Activated CD4-positive, alpha-beta T cell treated with anti-CD3 and anti-CD28 coated beads for 36 hours (primary cell): ENCODE measurements around the gene ANKS3. TPM values are rescaled to one million over a fixed set of nuclear protein-coding genes. Genes with fewer than 3 reads are reported as not detected.

Experiments
- ATAC-seq: fragments of 200-7000 bp; cut with Tn5 transposase; one replicate; pipeline ENCODE4 v1.10.0; 2021; ENCODE audit warnings: mild to moderate bottlenecking, moderate library complexity
- CTCF ChIA-PET: fragments of 350-600 bp; sonication (Branson Sonifier 250); formaldehyde crosslinking; loops from one replicate; lab custom pipeline; 2021; ENCODE audit warnings: antibody characterized with exemption; lab: Charles Lee
- POLR2A ChIA-PET: fragments of 350-600 bp; sonication (Branson Sonifier 250); formaldehyde crosslinking; loops from one replicate; lab custom pipeline; 2021; ENCODE audit warnings: antibody characterized with exemption, inconsistent platforms; lab: Charles Lee
- DNase-seq: peaks from one replicate; pipeline ENCODE4 v3.0.0-alpha.2; 2020
- H3K27ac Mint-ChIP-seq: one replicate; pipeline ENCODE4 v1.8.0; 2021; ENCODE audit warnings: mixed read lengths
- H3K27me3 Mint-ChIP-seq: one replicate; pipeline ENCODE4 v1.8.0; 2021; ENCODE audit warnings: mixed read lengths
- H3K36me3 Mint-ChIP-seq: one replicate; pipeline ENCODE4 v1.8.0; 2021; ENCODE audit warnings: low read depth, mixed read lengths
- H3K4me1 Mint-ChIP-seq: one replicate; pipeline ENCODE4 v1.8.0; 2021; ENCODE audit warnings: mixed read lengths
- H3K4me3 Mint-ChIP-seq: one replicate; pipeline ENCODE4 v1.8.0; 2021; ENCODE audit warnings: mild to moderate bottlenecking, moderate library complexity, mixed read lengths
- H3K9me3 Mint-ChIP-seq: one replicate; pipeline ENCODE4 v1.8.0; 2021; ENCODE audit warnings: low read depth, mixed read lengths
- intact Hi-C, 2 experiments: fragments of 100-400 bp; cut with DNase I in 1 of 2; cut with micrococcal nuclease in 1 of 2; formaldehyde crosslinking; loops; one replicate each; pipeline versions ENCODE4 v1.14.2 to v1.15.1; 2022 to 2024; cut with DNase I, micrococcal nuclease
- total RNA-seq, 2 experiments: library from RNA; stranded (reverse); gene quantifications; one replicate each; pipeline ENCODE4 v1.2.3, GENCODE V29; 2021

Gene ANKS3
- total RNA-seq, 2 experiments from 2014 or later: 12.1 to 14.1 TPM

GRCh38 chr16:4694642-4695451 is 39.2 kb downstream of the ANKS3 start:
- H3K4me3 Mint-ChIP-seq: peak overlapping the region; percentile 77
- DNase-seq: no peak
- peaks cover 9% of the 10 kb centered on the region for H3K36me3 Mint-ChIP-seq
- H3K9me3 Mint-ChIP-seq: no peaks in the 10 kb centered on the region
- peak overlapping the region; percentile 75 for H3K27ac Mint-ChIP-seq
- H3K4me1 Mint-ChIP-seq: peaks cover 19% of the 10 kb centered on the region
- ChIA-PET CTCF (interaction anchor here (0.7 to 1.5 kb wide), 6 partner anchors 11 to 269 kb away, joined by 3 to 5 read pairs (median 4); partner anchors contain the start of genes ANKS3 and DNAAF8), POLR2A (interaction anchor here (0.6 to 2.3 kb wide), 3 partner anchors 39 to 225 kb away, joined by 4 to 10 read pairs (median 7); partner anchors contain the start of genes ANKS3 and DNAAF8)
- ATAC-seq: no peak
- H3K27me3 Mint-ChIP-seq: no peaks in the 10 kb centered on the region
- intact Hi-C loops: loop anchor here in 1 of 2 experiments (5.0 kb wide), 2 partner anchors 268 to 343 kb away; partner anchors contain the start of genes DNAJA3 and PAM16

GRCh38 chr16:4693956-4694641 is 40.0 kb downstream of the ANKS3 start:
- DNase-seq: peak; percentile 58
- POLR2A ChIA-PET: interaction anchor here (0.6 to 2.3 kb wide), 2 partner anchors 40 to 224 kb away, joined by 7 to 10 read pairs; partner anchors contain the start of genes ANKS3 and DNAAF8
- CTCF ChIA-PET: interaction anchor here (1.1 kb wide), 1 partner anchor 40 kb away, joined by 4 read pairs; the partner anchor contains the start of genes ANKS3 and DNAAF8

GRCh38 chr16:4693296-4693955 is 40.6 kb downstream of the ANKS3 start, which contains the start of gene NUDT16L1:
Gene NUDT16L1 (plus strand): TSS chr16:4693562. CDS start chr16:4693727, 165 bp downstream.
- Mint-ChIP-seq H3K4me1 (peaks cover 17% of the 10 kb centered on the region), H3K27me3 (no peaks in the 10 kb centered on the region), H3K27ac (peak within 1 kb of the TSS; percentile 83), H3K4me3 (peak within 1 kb of the TSS; percentile 77), H3K9me3 (no peaks in the 10 kb centered on the region), H3K36me3 (peaks cover 3% of the 10 kb centered on the region)
- DNase-seq: peak; percentile 98
- intact Hi-C loops: loop anchor here (1.0 to 5.0 kb wide), 14 partner anchors 17 to 423 kb away; partner anchors contain the start of genes ANKS3 (in 2 of the 2), DNAAF8 (in 2 of the 2), MGRN1 (in 2 of the 2) and DNAJA3 (in 1 of the 2)
- ChIA-PET CTCF (interaction anchor here (1.1 to 1.5 kb wide), 2 partner anchors 17 to 41 kb away, joined by 4 to 6 read pairs; partner anchors contain the start of genes ANKS3 and DNAAF8), POLR2A (interaction anchor here (2.3 kb wide), 1 partner anchor 41 kb away, joined by 10 read pairs; the partner anchor contains the start of genes ANKS3 and DNAAF8)
- ATAC-seq: peak; percentile 95

More at GRCh38 chr16:4693956-4694641, 40.0 kb downstream of the ANKS3 start:
- Mint-ChIP-seq H3K4me3 (peak overlapping the region; percentile 77), H3K27me3 (no peaks in the 10 kb centered on the region), H3K36me3 (peaks cover 3% of the 10 kb centered on the region), H3K27ac (peak overlapping the region; percentile 75), H3K4me1 (peaks cover 17% of the 10 kb centered on the region), H3K9me3 (no peaks in the 10 kb centered on the region)
- peak; percentile 11 for ATAC-seq
- intact Hi-C loops: loop anchor here (1.0 to 5.0 kb wide), 14 partner anchors 18 to 423 kb away; partner anchors contain the start of genes ANKS3 (in 2 of the 2), DNAAF8 (in 2 of the 2), MGRN1 (in 2 of the 2) and DNAJA3 (in 1 of the 2)

GRCh38 chr16:4692460-4693295 is 41.4 kb downstream of the ANKS3 start:
- Mint-ChIP-seq H3K4me3 (peak overlapping the region; percentile 77), H3K36me3 (peaks cover 3% of the 10 kb centered on the region), H3K4me1 (peaks cover 17% of the 10 kb centered on the region), H3K27me3 (no peaks in the 10 kb centered on the region), H3K9me3 (no peaks in the 10 kb centered on the region), H3K27ac (peak overlapping the region; percentile 83)
- intact Hi-C loops: loop anchor here (1.0 to 5.0 kb wide), 14 partner anchors 16 to 422 kb away; partner anchors contain the start of genes ANKS3 (in 2 of the 2), DNAAF8 (in 2 of the 2), MGRN1 (in 2 of the 2) and DNAJA3 (in 1 of the 2)
- DNase-seq (no peak), ATAC-seq (peak; percentile 11)
- POLR2A ChIA-PET: interaction anchor here (0.6 to 2.3 kb wide), 2 partner anchors 36 to 41 kb away, joined by 3 to 10 read pairs; partner anchors contain the start of genes ANKS3 and DNAAF8
- CTCF ChIA-PET: interaction anchor here (0.5 to 1.5 kb wide), 4 partner anchors 17 to 265 kb away, joined by 3 to 6 read pairs (median 4); partner anchors contain the start of genes ANKS3 and DNAAF8

- H3K27ac Mint-ChIP-seq: peak overlapping the region; percentile 25
- POLR2A ChIA-PET: interaction anchor here (0.6 kb wide), 1 partner anchor 36 kb away, joined by 3 read pairs; no protein-coding TSS in a partner anchor
- DNase-seq: no peak
- ATAC-seq: no peak
- H3K27me3 Mint-ChIP-seq: no peaks in the 10 kb centered on the region
- intact Hi-C loops: loop anchor here (2.0 to 5.0 kb wide), 4 partner anchors 67 to 421 kb away; partner anchors contain the start of genes DNAJA3 (in 1 of the 2), MGRN1 (in 1 of the 2) and PAM16 (in 1 of the 2)
- H3K36me3 Mint-ChIP-seq: peaks cover 3% of the 10 kb centered on the region
- H3K9me3 Mint-ChIP-seq: no peaks in the 10 kb centered on the region
- peak overlapping the region; percentile 77 for H3K4me3 Mint-ChIP-seq
- CTCF ChIA-PET: interaction anchor here (0.5 to 1.5 kb wide), 5 partner anchors 16 to 384 kb away, joined by 3 to 6 read pairs (median 3); no protein-coding TSS in a partner anchor
- H3K4me1 Mint-ChIP-seq: peaks cover 17% of the 10 kb centered on the region
Measured at GRCh38 chr16:4691666-4692412, 42.2 kb downstream of the ANKS3 start.

GRCh38 chr16:4690946-4691665 is 43.0 kb downstream of the ANKS3 start:
- intact Hi-C loops: loop anchor here in 1 of 2 experiments (5.0 kb wide), 2 partner anchors 264 to 339 kb away; partner anchors contain the start of genes DNAJA3 and PAM16
- ChIA-PET CTCF (interaction anchor here (0.7 to 1.2 kb wide), 2 partner anchors 41 to 384 kb away, joined by 3 read pairs; no protein-coding TSS in a partner anchor), POLR2A (no interaction called here)
- Mint-ChIP-seq H3K27ac (no peak overlapping the region), H3K4me3 (no peak overlapping the region), H3K27me3 (no peaks in the 10 kb centered on the region), H3K9me3 (no peaks in the 10 kb centered on the region), H3K4me1 (peaks cover 17% of the 10 kb centered on the region), H3K36me3 (peaks cover 3% of the 10 kb centered on the region)
- no peak for ATAC-seq
- no peak for DNase-seq

GRCh38 chr16:4689864-4690704 is 44.0 kb downstream of the ANKS3 start:
- CTCF ChIA-PET: no interaction called here
- intact Hi-C loops: loop anchor here in 1 of 2 experiments (5.0 kb wide), 2 partner anchors 263 to 338 kb away; partner anchors contain the start of genes DNAJA3 and PAM16
- Mint-ChIP-seq H3K27ac (no peak overlapping the region), H3K9me3 (no peaks in the 10 kb centered on the region), H3K4me1 (peaks cover 11% of the 10 kb centered on the region), H3K27me3 (no peaks in the 10 kb centered on the region), H3K4me3 (no peak overlapping the region), H3K36me3 (peaks cover 4% of the 10 kb centered on the region)
- ATAC-seq (no peak), DNase-seq (no peak)
- POLR2A ChIA-PET: no interaction called here

GRCh38 chr16:4689091-4689671 is 44.9 kb downstream of the ANKS3 start:
- ATAC-seq (no peak), DNase-seq (no peak)
- Mint-ChIP-seq H3K27ac (no peak overlapping the region), H3K36me3 (peaks cover 8% of the 10 kb centered on the region), H3K9me3 (no peaks in the 10 kb centered on the region), H3K27me3 (no peaks in the 10 kb centered on the region), H3K4me1 (peaks cover 8% of the 10 kb centered on the region), H3K4me3 (no peak overlapping the region)
- intact Hi-C loops: no loop called here
- ChIA-PET CTCF (no interaction called here), POLR2A (no interaction called here)
